H1 (cell line): ENCODE data around the gene ARHGAP12. TPM values are rescaled to one million over a fixed set of nuclear protein-coding genes. Genes with fewer than 3 reads are reported as not detected.

Experiments used
- CHD2 ChIP-seq: IDR thresholded peaks from 2 replicates; pipeline ENCODE4 v1.6.1; 2012; ENCODE audit warnings: low read length, improper control_type of control experiment
- EGR1 ChIP-seq: IDR thresholded peaks from 2 replicates; pipeline ENCODE4 v1.6.1; 2011; ENCODE audit warnings: low read depth, low read length, borderline replicate concordance
- HDAC6 ChIP-seq: IDR thresholded peaks from one replicate; pipeline ENCODE4 v1.7.1; 2012; ENCODE audit warnings: low read depth, mild to moderate bottlenecking, inconsistent platforms, low read length, moderate library complexity
- MAFK ChIP-seq: IDR thresholded peaks from 2 replicates; pipeline ENCODE4 v1.6.1; 2012; ENCODE audit warnings: low read depth, mild to moderate bottlenecking, improper control_type of control experiment, low read length
- PHF8 ChIP-seq: fragments of 200-600 bp; sonication (generic); conservative IDR thresholded peaks from 2 replicates; pipeline ENCODE4 v1.7.1; 2012; ENCODE audit warnings: low read depth, mild to moderate bottlenecking, inconsistent platforms, low read length, moderate library complexity
- RBBP5 ChIP-seq: IDR thresholded peaks from 2 replicates; pipeline ENCODE4 v1.7.1; 2012; ENCODE audit warnings: low read depth, mild to moderate bottlenecking, inconsistent platforms, low read length, moderate library complexity, borderline replicate concordance
- RFX5 ChIP-seq: IDR thresholded peaks from 2 replicates; pipeline ENCODE4 v1.6.1; 2011; ENCODE audit warnings: low read depth, low read length, improper control_type of control experiment, borderline replicate concordance
- RXRA ChIP-seq: IDR thresholded peaks from 2 replicates; pipeline ENCODE4 v1.6.1; 2011; ENCODE audit warnings: low read depth, mild to moderate bottlenecking, low read length, moderate library complexity; ENCODE audit not compliant: insufficient read depth
- SUZ12 ChIP-seq: fragments of 200-600 bp; sonication (generic); IDR thresholded peaks from 2 replicates; pipeline ENCODE4 v1.6.1; 2012; ENCODE audit warnings: mild to moderate bottlenecking, inconsistent platforms, low read length, moderate library complexity, mixed read lengths
- ZNF274 ChIP-seq: IDR thresholded peaks from 2 replicates; pipeline ENCODE4 v1.7.0; 2012; ENCODE audit warnings: low read length, borderline replicate concordance; ENCODE audit errors: extremely low read depth
- polyA plus RNA-seq, 7 experiments: library from polyadenylated mRNA; depleted of rRNA in 3 of 7; stranded (reverse) in 5 of 7; unstranded in 2 of 7; fragments of >200 nt in 5 of 7; fragments of 200-250 nt in 2 of 7; gene quantifications; 1 replicate in 5 of 7; 2 replicates in 1 of 7; 4 replicates in 1 of 7; pipeline versions ENCODE4 v1.2.1 to v1.2.3, GENCODE V29; 2011 to 2013; ENCODE audit warnings: missing spikeins in 2 of 7, mixed read lengths in 2 of 7
- total RNA-seq: library from RNA; stranded (reverse); fragmentation: NEBNext Ultra II Directional; extraction: Animal tissue kit (Norgen Biotek cat#: 25700); gene quantifications from 2 replicates; pipeline ENCODE4 v1.2.1, GENCODE V29; 2021
- TF ChIP-seq, protein P1 (sequence below): fragments of 300-600 bp; sonication (generic); IDR thresholded peaks from 2 replicates; pipeline ENCODE4 v1.7.1; 2012; ENCODE audit warnings: low read length, moderate library complexity, mild to moderate bottlenecking, inconsistent platforms; ENCODE audit not compliant: insufficient replicate concordance
- TF ChIP-seq, protein P2 (sequence below): IDR thresholded peaks from 2 replicates; pipeline ENCODE4 v1.6.1; 2012; ENCODE audit warnings: inconsistent platforms

The ARHGAP12 gene
- total and polyA plus RNA-seq, 2 of the 8 experiments (the other 6 are each of a cell fraction or from before 2014, with no cell fraction given): 10.1 to 39.0 TPM

DNA sequence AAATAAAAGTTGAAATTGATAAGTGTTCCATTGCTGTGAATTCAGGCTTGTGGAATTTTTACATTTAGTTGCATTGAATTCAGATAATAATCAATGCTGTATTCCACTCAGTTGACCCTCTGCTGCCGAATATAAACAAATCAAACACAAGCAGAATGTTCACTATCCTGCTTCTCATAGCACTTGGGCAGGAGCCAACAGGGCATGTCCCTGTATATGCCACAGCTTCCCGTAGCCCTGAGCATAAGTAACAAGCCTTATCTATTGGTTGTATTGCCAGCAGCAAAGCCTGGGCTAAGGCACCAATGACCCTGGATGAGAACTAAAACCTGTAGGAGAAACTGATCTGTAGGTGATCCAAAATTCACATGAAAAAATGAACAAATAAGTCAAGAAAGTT, 145.9 kb downstream of the ARHGAP12 start (continued):
- TF ChIP-seq, protein P1, sequence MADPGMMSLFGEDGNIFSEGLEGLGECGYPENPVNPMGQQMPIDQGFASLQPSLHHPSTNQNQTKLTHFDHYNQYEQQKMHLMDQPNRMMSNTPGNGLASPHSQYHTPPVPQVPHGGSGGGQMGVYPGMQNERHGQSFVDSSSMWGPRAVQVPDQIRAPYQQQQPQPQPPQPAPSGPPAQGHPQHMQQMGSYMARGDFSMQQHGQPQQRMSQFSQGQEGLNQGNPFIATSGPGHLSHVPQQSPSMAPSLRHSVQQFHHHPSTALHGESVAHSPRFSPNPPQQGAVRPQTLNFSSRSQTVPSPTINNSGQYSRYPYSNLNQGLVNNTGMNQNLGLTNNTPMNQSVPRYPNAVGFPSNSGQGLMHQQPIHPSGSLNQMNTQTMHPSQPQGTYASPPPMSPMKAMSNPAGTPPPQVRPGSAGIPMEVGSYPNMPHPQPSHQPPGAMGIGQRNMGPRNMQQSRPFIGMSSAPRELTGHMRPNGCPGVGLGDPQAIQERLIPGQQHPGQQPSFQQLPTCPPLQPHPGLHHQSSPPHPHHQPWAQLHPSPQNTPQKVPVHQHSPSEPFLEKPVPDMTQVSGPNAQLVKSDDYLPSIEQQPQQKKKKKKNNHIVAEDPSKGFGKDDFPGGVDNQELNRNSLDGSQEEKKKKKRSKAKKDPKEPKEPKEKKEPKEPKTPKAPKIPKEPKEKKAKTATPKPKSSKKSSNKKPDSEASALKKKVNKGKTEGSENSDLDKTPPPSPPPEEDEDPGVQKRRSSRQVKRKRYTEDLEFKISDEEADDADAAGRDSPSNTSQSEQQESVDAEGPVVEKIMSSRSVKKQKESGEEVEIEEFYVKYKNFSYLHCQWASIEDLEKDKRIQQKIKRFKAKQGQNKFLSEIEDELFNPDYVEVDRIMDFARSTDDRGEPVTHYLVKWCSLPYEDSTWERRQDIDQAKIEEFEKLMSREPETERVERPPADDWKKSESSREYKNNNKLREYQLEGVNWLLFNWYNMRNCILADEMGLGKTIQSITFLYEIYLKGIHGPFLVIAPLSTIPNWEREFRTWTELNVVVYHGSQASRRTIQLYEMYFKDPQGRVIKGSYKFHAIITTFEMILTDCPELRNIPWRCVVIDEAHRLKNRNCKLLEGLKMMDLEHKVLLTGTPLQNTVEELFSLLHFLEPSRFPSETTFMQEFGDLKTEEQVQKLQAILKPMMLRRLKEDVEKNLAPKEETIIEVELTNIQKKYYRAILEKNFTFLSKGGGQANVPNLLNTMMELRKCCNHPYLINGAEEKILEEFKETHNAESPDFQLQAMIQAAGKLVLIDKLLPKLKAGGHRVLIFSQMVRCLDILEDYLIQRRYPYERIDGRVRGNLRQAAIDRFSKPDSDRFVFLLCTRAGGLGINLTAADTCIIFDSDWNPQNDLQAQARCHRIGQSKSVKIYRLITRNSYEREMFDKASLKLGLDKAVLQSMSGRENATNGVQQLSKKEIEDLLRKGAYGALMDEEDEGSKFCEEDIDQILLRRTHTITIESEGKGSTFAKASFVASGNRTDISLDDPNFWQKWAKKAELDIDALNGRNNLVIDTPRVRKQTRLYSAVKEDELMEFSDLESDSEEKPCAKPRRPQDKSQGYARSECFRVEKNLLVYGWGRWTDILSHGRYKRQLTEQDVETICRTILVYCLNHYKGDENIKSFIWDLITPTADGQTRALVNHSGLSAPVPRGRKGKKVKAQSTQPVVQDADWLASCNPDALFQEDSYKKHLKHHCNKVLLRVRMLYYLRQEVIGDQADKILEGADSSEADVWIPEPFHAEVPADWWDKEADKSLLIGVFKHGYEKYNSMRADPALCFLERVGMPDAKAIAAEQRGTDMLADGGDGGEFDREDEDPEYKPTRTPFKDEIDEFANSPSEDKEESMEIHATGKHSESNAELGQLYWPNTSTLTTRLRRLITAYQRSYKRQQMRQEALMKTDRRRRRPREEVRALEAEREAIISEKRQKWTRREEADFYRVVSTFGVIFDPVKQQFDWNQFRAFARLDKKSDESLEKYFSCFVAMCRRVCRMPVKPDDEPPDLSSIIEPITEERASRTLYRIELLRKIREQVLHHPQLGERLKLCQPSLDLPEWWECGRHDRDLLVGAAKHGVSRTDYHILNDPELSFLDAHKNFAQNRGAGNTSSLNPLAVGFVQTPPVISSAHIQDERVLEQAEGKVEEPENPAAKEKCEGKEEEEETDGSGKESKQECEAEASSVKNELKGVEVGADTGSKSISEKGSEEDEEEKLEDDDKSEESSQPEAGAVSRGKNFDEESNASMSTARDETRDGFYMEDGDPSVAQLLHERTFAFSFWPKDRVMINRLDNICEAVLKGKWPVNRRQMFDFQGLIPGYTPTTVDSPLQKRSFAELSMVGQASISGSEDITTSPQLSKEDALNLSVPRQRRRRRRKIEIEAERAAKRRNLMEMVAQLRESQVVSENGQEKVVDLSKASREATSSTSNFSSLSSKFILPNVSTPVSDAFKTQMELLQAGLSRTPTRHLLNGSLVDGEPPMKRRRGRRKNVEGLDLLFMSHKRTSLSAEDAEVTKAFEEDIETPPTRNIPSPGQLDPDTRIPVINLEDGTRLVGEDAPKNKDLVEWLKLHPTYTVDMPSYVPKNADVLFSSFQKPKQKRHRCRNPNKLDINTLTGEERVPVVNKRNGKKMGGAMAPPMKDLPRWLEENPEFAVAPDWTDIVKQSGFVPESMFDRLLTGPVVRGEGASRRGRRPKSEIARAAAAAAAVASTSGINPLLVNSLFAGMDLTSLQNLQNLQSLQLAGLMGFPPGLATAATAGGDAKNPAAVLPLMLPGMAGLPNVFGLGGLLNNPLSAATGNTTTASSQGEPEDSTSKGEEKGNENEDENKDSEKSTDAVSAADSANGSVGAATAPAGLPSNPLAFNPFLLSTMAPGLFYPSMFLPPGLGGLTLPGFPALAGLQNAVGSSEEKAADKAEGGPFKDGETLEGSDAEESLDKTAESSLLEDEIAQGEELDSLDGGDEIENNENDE: no peak
- TF ChIP-seq RXRA (no peak), RFX5 (no peak), EGR1 (no peak), RBBP5 (no peak), SUZ12 (no peak), PHF8 (no peak), MAFK (no peak), ZNF274 (no peak), HDAC6 (no peak), CHD2 (no peak)
- TF ChIP-seq, protein P2, sequence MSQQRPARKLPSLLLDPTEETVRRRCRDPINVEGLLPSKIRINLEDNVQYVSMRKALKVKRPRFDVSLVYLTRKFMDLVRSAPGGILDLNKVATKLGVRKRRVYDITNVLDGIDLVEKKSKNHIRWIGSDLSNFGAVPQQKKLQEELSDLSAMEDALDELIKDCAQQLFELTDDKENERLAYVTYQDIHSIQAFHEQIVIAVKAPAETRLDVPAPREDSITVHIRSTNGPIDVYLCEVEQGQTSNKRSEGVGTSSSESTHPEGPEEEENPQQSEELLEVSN: no peak
